GM12892 (cell line): Measurements from ENCODE around the gene DHX35.

ENCODE experiments used
- DNase-seq: peaks from one replicate; pipeline ENCODE4 v3.0.0; 2011; ENCODE audit not compliant: insufficient read length
- FAIRE-seq: peaks from 2 replicates; lab custom pipeline; 2011; peaks lifted over from hg19 to GRCh38; lab: Jason Lieb, UNC
- POLR2A ChIP-seq: IDR thresholded peaks from 2 replicates; pipeline ENCODE4 v1.6.1; 2011; ENCODE audit warnings: low read depth, low read length, control low read depth
- POLR2AphosphoS5 ChIP-seq: IDR thresholded peaks from 2 replicates; pipeline ENCODE4 v1.6.1; 2011; ENCODE audit warnings: low read depth, low read length, control low read depth
- TAF1 ChIP-seq: IDR thresholded peaks from 2 replicates; pipeline ENCODE4 v1.6.1; 2011; ENCODE audit warnings: low read depth, mild to moderate bottlenecking, control low read depth, low read length, borderline replicate concordance

Gene DHX35

DNA sequence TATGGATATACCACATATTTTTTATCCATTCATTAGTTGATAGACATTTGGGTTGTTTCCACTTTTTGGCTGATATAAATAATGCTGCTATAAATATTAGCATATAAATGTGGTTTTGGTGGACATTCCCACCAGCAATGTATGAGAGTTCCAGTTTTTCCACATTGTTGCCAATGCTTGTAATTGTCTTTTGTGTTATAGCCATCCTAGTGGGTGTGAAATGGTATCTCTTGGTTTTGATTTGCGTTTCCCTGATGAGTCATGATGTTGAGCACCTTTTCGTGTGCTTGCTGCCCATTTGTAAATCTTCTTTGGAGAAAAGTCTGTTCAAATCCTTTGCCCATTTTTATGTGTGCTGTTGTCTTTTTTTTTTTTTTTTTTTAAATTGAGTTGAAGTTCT is 54.4 kb downstream of the DHX35 start:
- FAIRE-seq, result no peak
- TF ChIP-seq POLR2AphosphoS5 (no peak), POLR2A (no peak), TAF1 (no peak)
- DNase-seq, result no peak

DNA sequence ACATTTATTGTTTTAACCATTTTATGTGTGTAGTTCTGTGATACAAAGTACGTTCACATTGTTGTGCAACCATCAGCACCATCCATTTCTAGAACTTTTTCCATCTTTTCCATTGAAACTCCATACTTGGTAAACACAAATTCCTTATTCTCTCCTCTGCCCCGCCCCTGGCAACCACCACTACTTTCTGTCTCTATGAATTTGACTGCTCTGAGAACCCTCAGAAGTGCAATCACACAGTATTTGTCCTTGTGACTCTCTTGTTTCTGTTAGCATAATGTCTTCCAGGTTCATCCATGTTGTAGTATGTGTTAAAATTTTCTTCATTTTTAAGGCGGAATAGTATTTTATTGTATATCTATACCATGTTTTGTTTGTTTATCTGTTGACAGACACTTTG is 56.9 kb downstream of the DHX35 start:
- no peak for DNase-seq
- FAIRE-seq, result no peak
- TF ChIP-seq POLR2A (no peak), POLR2AphosphoS5 (no peak), TAF1 (no peak)

DNA sequence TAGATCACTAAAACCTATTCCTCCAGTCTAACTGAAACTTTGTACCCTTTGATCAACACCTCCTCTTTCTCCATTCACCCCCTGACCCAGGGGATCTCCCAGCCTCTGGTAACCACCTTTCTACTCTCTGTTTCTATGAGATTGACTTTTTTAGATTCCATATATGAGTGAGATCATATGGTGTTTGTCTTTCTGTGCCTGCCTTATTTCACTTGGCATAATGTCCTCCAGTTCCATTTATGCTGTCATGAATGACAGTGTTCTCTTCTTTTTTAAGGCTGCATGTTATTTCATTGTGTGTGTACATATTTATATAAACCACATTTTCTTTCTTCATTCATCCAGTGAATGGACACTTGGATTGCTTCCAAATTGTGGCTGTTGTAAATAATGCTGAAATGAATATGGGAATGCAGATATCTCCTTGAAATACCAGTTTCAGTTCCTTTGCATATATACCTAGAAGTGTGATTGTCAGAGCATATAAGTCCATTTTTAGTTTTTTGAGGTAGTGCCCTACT is 57.7 kb downstream of the DHX35 start:
- peak; percentile 70 for FAIRE-seq
- TF ChIP-seq POLR2AphosphoS5 (no peak), POLR2A (no peak), TAF1 (no peak)

DNA sequence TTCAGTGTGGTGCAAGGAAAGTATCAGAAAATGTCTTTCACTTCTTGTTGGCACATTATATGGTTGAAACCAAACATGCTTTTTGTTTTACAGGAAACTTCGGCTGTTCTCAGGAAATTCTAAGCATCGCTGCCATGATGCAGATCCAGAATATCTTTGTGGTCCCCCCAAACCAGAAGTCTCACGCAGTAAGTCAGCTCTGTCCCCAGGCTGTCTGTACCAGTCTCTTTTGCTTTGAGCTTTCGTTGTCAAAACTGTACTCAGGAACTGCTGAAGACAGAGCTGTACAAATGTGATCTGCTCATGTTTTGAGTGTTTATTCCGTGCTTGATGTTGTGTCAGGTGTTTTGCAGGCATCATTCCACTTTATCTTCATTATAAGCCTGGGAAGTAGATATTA is 59.6 kb downstream of the DHX35 start:
- FAIRE-seq (no peak), DNase-seq (no peak)
- TF ChIP-seq TAF1 (no peak), POLR2AphosphoS5 (no peak), POLR2A (no peak)

More for the DNA sequence above, 57.7 kb downstream of the DHX35 start:
- DNase-seq, result no peak

DNA sequence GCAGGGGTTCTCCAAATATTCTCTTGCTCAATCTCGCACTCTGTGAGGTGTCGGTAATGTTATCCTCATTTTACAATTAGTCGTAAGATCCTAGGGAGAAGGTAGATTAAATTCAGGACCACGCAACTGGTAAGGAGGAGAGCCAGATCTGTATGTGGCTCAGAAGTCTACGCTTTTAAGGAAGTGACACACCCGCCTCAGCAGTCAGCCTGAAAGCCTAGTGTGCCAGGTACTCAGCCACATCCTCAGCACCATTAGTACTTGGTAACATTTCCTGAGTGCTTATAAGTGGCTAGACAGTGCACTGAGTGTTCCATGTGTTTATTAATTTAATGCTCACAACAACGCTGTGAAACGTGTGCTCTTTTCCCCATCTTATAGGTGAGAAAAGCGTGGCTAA is 63.7 kb downstream of the DHX35 start:
- no peak for TF ChIP-seq POLR2A
- no peak for TF ChIP-seq TAF1
- no peak for TF ChIP-seq POLR2AphosphoS5
- FAIRE-seq, result no peak
- DNase-seq, result no peak

DNA sequence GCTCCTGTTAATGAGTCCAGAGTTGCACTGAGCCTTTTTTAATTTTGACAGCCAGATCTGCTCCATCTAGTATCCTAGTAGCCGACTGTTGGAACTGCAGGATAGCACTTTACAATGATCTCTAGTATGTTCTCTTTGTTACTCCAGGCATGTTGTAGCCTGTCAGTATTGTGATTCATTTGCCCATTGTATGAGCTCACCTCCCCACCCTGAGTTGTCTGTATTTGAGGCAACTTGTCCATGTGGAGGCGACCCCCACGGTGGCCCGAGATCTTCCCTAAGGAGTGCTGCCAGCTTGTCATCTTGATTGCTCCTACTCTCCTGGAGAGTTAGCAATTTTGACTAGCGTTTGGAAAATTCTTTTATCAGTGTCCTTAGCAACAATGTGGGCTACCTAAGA is 67.2 kb downstream of the DHX35 start:
- no peak for FAIRE-seq
- no peak for DNase-seq
- TF ChIP-seq POLR2A, result no peak
- TF ChIP-seq TAF1, result no peak
- no peak for TF ChIP-seq POLR2AphosphoS5

DNA sequence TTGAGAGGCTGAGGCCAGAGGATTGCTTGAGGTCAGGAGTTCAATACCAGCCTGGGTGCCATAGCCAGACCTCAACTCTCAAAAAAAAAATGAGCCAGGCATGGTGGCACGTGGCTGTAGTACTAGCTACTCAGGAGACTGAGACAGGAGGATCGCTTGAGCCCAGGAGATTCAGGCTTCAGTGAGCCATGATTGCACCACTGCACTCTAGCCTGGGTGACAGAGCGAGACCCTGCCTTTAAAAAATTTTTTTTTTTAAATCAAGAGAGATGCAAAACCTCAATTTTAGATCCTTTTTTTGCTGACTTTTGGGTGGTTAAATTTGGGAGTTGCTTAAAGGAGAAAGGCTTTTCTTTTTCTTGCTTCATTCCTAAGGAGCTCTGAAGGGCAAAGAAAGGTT is 70.9 kb downstream of the DHX35 start:
- TF ChIP-seq TAF1 (no peak), POLR2AphosphoS5 (no peak), POLR2A (no peak)
- peak; percentile 50 for FAIRE-seq
- DNase-seq, result no peak

DNA sequence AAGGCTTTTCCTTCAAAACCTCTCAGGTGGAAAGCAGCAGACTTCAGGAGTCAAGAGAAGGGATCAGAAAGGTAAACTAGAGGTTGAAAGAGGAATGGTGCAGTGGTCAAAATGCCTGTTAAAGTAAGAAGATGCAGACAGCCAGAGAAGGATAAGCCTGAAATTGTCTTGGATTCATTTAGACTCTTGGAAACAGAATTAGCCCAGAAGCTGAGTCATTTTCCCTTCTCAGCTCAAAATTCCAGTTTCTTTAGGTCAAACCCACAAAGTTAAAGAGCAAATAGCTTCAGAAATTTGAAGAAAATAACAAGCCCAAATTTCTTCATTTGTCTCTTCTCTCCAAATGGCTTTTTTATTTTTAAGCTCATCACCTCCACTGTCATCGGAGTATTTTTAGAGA is 73.9 kb downstream of the DHX35 start:
- TF ChIP-seq POLR2AphosphoS5, result no peak
- no peak for TF ChIP-seq POLR2A
- TF ChIP-seq TAF1, result no peak
- no peak for FAIRE-seq
- no peak for DNase-seq

DNA sequence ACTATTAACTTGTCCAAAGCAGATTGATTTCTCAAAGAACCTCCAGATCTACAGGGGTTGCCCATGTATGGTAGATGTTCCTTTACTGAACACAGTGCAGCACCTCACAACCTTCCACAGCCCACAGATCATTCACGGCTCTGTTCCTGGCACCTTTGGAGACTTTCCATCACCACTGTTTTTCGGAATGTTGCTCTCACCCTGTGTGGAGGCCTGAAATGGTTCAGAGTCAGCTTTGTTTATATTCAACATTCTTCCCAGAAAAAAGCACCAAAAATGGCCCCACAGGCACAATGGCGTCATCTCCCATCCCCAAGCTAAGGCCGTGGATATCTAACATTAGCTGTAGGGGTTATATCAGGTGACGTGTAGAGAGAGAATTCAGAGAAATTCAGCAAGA is 74.7 kb downstream of the DHX35 start:
- DNase-seq, result no peak
- FAIRE-seq, result no peak
- TF ChIP-seq POLR2AphosphoS5, result no peak
- no peak for TF ChIP-seq TAF1
- TF ChIP-seq POLR2A, result no peak

DNA sequence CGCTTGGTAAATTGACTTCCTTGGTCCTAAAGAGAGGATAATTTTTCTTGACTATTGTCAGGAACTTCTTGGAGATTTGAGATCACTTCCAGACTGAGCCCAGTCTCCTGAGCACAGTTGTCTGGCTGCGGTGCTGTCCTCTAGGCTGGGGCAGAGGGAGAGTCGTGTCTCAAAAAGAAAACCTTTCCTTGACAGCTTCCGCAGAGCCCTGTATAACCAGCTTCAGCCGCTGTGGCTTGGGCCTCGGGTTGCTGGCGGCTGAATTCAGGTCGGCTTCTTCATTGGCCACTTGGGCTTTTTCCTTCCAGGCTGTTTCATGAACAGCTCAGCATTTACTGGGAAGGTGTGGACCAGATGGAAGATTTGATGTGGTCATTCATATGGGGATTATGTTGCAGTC is 75.9 kb downstream of the DHX35 start:
- no peak for TF ChIP-seq POLR2AphosphoS5
- TF ChIP-seq TAF1, result no peak
- TF ChIP-seq POLR2A, result no peak
- FAIRE-seq (no peak), DNase-seq (no peak)

DNA sequence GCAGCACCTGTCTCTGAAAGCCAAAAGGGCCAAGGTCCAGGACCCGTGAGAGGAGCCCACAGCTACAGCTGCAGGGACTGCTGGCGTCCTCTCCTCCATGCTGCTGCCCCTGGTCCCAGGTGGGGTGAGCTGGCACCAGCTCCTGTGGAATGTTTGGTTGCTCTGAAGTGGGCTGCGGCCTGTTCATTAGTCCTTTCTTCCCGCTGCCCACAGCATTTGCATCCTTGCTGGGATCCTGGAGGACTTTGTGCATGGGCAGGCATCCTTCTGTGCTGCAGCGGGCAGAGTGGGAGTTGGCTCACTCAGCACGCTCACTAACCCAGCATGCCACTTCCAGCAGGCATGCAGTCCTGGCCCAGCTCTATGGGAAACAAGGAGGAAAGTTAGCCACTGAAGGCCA is 76.4 kb downstream of the DHX35 start:
- FAIRE-seq (no peak), DNase-seq (no peak)
- no peak for TF ChIP-seq POLR2A
- TF ChIP-seq TAF1, result no peak
- no peak for TF ChIP-seq POLR2AphosphoS5

DNA sequence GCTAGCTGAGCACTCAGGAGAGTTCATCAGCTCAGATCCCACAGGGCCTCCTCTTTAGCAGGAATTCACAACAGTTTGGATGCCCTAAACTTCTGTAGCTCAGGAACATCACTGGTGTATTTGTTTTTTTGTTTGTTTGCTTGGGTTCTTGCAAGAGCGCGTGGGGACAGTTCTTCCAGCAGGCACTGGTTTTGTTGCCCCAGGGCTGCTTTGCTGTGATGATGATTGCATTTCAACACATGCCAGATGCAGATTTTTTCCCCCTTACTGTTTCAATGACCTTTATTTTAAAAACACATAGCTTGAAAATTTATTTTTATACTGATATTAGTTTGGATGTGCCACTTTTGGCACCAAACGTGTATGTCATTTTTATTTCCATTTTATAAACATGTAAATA is 77.1 kb downstream of the DHX35 start:
- FAIRE-seq, result no peak
- TF ChIP-seq TAF1, result no peak
- no peak for DNase-seq

DNA sequence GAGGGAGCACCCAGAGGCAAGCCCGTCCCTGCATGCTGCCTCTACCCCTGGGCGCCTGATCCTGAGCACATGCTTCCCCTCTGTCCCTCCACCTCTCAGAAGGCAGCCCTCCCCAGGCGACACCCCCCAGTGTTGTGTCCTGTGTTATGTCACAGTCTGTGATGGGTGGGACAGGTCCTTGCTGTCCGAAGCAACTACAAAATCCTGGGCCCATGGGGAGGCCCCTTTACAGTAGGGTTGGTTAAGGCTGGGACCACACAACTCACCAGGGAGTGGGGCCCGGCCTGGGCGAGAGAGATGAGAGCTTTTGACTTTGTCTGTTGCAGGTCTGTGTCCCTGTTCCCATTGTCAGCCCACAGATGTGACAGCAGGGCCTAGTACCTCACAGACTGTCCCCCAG is 78.0 kb downstream of the DHX35 start:
- TF ChIP-seq TAF1 (no peak), POLR2A (no peak), POLR2AphosphoS5 (no peak)
- FAIRE-seq, result no peak
- no peak for DNase-seq
